NCI-H524 treated with DMSO at 0.1 percent for 48 hours (cell line): ENCODE data around the gene DHRS7.
"Not testable (repeated sequence)": the region's sequence is repeated elsewhere in the genome, so short reads cannot be mapped to it uniquely, and the experiment has no call there.

Source experiments
- DNase-seq: peaks from one replicate; lab custom pipeline; 2025; lab: John Stamatoyannopoulos, UW

Gene DHRS7

DNA sequence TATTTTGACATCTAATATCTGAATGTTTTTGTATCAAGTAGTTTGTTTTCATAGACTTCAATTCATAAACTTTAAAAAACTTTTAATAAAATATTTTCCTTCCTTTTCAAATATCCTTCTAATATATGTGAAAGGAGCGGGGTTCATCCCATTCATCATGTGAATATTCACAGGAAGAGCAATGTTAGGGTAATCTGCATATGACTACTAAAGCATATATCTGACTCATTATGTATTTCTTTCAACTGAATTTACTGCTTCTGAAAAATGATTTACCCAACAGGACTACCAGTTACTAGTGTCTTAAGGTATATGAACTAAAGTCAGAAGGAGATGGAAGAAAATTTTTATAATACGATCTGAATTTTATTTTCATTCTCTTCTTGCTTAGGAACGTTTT is 30.5 kb downstream of the DHRS7 start:
- DNase-seq: no peak

DNA sequence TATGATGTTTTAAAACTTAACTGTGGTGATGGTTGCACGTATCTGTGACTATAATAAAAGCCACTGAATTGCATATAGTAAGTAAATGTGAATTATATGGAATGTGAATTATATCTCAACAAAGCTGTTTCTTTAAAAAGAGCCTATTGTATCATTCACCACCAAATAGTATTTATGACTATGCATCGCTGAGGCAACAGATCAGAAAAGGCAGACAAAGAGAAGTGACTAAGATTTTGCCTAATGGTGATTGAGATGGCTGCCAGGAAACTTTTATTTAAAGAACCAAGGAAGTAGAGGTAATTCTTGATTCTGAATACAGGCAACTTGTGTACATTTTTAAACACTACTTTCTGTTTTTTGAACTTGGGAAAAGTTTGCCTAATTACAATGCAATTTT is 31.7 kb downstream of the DHRS7 start:
- DNase-seq: no peak

DNA sequence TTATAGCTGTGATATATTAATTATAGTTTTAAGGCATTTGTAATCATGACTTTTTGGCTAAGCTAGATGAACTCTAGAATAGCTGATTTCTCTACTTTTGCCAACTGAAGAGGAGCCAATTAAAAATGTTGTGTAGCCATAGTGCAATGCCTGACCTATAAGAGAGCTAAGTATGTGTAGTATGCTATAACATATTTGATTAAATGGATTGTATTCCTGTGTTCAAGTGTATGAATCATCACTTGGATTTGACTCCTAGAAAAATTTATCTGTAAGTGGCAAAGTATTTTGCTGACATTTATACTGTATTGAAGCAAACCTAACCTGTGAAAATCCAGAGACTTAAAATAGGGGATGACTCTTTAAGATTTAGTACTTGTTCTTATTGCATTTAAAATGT is 39.3 kb downstream of the DHRS7 start:
- DNase-seq: no peak

DNA sequence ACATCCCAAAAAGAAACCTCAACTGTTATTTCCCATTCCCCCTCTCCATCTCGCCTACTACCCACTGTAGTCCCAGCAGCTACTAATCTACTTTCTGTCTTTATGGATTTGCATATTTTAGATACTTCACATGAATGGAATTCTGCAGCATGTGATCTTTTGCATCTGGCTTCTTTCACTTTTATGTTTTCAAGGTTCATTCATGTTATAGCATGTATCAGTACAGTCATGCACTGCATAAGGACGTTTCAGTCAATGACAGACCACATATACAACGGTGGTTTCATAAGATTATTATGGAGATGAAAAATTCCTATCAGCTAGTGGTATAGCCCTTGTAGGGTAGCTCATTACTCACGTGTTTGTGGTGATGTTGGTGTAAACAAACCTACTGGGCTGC is 49.0 kb downstream of the DHRS7 start:
- DNase-seq: no peak

DNA sequence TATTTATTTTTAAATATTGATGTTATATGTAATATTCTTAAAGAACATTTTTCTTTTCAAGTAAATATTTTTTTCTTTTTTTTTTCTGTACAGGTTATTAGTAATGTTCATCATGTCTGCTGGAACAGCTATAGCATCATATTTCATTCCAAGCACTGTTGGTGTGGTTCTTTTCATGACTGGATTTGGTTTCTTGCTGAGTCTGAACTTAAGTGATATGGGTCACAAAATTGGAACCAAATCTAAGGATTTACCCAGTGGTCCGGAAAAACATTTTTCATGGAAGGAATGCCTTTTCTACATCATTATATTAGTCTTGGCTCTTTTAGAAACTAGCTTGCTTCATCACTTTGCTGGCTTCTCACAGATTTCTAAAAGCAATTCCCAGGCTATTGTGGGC is 50.3 kb downstream of the DHRS7 start:
- DNase-seq: no peak

DNA sequence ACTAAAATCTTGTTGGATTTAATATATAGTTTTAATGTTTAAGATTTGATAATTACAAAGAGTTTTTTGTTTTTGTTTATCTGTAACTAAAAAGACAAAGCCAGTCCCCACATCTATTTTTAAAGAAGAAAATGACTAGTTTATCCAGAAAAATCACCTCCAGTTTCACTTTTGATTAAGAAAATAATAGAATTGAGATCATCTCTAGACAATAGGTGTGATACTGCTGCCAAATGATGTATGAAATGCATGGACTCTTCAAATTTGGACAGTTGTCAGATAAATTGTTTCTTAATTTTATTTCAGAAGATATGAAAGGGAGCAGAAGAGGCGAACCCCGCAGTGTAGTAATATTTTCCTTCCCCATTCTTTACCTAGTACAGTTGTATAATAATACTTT is 53.5 kb downstream of the DHRS7 start:
- DNase-seq: no peak

DNA sequence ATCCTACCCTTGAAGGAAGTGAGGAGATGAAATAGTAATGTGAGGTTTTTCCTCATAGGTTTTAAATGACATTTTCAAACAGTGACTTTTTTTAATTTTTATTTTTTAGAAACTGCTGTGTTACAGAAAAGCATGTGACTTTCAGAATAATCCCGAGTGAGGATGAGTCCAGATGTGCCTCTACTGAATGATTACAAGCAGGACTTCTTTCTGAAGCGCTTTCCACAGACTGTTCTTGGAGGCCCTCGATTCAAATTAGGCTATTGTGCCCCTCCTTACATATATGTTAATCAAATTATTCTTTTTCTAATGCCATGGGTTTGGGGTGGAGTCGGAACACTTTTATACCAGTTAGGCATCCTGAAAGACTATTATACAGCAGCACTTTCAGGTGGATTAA is 57.7 kb downstream of the DHRS7 start:
- no peak for DNase-seq

DNA sequence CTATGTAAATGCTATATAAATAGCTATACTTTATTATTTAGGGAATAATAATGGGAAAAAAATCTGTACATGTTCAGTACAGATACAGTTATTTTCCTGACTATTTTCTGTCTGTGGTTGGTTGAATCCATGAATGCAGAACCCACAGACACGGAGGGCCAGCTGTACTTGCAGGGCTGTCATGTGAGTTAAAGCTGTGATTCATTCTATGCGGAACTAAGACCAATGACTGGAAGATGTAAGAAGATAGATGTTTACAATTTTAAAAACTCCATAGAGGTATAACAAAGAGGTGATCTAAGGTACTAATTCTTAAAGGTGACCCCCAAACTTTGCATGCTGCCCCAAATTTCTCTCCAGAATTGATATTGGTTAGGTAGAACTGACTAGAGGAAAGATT is 58.9 kb downstream of the DHRS7 start:
- no peak for DNase-seq

DNA sequence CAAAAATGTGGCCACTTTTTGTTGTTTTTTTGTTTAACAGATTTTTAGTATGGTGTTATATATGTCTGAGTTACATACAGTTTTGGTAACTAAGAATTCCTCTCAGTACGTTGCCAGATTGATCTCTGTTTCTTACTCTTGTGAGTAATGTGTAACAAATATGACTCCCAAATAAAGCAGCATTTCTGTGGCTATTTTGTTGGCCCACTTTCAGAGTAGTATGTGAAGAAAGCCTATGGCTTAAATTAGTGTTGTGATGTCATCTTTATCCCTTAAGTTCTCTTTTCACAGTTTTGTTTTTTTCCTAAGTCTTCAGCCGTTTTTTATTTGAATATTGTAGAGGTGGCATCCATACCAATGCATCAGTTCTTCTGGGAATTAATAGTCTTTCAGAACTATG is 62.8 kb downstream of the DHRS7 start:
- no peak for DNase-seq

DNA sequence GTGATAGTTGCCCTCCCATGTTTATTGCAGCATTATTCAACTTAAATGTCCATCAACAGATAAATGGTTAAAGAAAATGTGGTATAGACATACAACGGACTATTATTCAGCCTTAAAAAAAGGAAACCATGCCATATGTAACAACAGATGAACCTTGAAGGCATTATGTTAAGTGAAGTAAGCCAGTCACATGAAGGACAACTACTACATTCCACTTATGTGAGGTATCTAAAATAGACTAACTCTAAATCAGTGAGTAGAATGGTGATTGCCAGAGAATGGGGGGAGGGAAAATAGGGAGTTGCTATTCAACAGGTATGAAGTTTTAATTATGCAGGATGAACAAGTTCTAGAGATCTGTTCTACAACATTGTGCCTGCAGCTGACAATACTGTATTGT is 63.4 kb downstream of the DHRS7 start:
- DNase-seq: no peak

DNA sequence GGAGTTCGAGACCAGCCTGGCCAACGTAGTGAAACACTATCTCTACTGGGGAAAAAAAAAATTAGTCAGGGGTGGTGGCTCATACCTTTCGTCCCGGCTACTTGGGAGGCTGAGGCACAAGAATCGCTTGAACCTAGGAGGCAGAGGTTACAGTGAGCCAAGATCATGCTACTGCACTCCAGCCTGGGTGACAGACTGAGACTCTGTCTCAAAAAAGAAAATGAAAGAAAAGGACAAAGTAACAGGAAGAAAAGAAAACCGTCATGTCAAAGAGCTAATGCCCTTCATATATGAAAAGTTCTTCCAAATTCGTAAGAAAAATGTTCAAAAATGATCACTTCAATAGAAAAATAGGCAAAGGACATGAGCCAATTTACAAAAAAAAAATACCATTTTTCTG is 65.3 kb downstream of the DHRS7 start:
- DNase-seq: not testable (repeated sequence)

DNA sequence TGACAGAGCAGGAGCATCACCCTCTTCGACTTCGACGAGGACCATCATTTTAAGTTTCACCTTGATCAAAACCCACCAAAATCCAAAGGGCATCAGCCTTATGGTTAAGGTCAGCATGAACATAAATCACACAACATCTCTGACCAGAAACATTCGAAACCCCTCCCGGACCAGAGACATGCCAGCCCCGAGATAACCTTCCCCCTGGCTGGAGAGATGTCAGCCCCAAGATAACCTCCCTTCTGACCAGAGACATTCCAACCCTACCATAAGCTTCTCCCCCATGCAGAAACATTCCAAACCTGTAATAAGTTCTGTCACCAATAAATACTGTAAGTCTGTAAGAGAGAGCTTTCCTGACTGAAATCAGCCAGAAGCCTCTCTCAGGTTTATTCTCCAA is 67.2 kb downstream of the DHRS7 start:
- DNase-seq: no peak

DNA sequence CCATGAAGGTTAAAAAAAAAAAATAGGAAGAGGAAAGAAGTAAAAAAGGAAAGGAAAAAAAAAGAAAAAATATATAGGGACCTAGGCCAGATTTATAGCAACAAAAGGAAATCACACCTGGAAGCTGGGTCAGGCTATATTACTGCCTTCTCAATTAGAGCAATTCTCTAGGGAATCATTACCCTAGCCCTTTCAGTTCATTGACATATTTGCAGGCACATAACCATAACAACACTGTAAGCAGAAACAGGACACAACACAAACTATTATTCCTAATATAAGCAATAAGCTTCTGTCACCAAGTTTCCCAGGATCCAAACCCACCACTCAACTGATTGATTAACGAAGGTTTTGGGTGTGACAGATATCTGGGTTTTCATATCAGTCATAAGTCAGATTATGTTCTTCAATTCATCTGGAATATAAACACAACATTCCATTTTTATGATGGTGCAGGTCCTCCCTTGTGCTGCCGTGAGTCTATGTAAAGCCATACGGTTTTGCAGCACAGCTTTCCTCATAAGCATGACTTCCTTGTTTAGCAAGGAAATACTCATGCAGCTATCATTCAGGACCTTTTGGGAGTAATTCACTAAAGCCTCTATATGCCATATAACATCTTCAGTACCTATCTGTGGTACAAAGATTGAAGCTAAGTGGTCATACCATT is 69.3 kb downstream of the DHRS7 start:
- DNase-seq: no peak

DNA sequence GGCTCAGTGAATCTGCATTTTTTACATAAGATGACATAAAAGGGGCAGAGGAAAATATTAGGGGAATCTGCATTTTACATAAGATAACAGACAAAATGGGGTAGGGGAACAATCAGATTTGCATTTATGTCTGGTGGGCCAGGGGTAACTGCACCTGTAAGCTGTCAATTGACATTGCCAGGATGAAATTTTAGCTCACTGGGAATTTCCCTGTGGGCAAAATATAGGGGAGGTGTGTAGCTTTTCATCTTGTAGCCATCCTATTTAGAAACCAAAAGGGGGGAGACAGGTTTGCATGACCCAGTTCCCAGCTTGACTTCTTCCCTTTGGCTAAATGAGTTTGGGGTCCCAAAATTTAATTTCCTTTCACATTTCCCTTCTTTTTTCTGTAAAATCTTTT is 70.0 kb downstream of the DHRS7 start:
- DNase-seq: no peak

DNA sequence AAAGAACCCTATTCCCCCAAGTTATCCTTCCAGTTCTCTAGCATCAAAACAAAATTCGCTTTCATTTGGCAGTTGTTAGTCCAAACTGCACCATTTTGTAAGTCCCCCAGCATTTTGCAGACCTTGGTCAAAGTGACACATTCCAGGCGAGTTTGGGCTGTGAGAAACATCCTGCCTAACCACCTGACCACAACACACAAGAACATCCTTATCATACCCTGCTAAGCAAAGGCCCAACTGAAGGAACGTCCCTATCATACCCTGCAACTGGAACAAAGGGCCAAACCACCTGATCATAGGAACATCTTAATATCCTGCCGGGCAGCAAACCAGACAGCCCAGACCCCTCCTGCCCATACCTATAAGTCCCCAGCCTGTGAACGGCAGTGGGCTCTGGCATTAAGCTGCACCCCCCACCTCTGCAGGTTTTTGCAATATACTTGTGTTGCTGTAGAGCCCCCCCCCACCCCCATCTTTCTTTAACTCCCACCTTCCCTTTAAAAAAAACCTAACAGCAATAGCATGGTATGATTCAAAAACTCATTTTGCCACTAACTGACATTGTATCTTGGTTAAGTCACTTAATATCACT is 70.8 kb downstream of the DHRS7 start:
- no peak for DNase-seq
